GM12873 (cell line): ENCODE data around the gene COL7A1.

Experiments used
- CTCF ChIP-seq: IDR thresholded peaks from 2 replicates; pipeline ENCODE4 v1.5.1; 2012; ENCODE audit warnings: low read depth, mild to moderate bottlenecking, moderate library complexity, low read length, control low read depth; ENCODE audit not compliant: insufficient read depth; ENCODE audit errors: missing control alignments

The COL7A1 gene

DNA sequence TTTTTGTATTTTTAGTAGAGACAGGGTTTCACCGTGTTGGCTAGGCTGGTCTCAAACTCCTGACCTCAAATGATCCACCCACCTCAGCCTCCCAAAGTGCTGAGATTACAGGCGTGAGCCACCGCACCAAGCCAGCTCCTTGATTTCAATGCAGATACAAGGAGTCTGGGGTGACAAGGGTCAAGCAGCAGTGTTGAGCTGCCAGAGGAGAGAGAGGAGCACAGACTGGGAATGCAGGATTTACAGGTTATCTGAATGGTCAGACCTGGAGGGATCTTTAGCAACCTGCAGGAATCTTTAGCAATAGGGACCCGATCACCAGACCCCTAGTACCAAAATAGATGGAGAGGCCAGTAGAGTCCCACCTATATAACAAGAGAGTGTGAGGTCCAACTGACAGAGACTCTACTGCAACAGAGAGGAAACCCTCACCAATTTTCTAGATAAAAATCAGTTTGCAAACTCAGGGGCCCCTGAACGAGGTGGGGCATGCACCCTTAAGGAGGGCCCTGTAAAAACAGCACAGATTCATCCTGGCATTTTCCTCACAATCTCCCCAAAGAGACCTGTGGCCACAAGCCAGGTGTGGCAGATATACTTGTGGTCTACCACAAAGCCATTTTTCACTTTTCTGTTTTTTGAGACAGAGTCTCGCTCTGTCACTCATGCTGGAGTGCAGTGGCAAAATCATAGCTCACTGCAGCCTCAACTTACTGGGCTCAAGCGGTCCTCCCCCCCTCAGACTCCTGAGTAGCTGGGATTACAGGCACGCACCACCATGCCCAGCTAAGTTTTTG, 80.5 kb downstream of the COL7A1 start:
- TF ChIP-seq CTCF: no peak
